Measurements from ENCODE around the gene RGL2. TPM values are rescaled to one million over a fixed set of nuclear protein-coding genes. Genes with fewer than 3 reads are reported as not detected.

The RGL2 gene
- total and polyA plus RNA-seq, 2 of the 13 experiments (the other 11 are each of a cell fraction or from before 2014, with no cell fraction given), result 22.9 to 47.4 TPM

DNA sequence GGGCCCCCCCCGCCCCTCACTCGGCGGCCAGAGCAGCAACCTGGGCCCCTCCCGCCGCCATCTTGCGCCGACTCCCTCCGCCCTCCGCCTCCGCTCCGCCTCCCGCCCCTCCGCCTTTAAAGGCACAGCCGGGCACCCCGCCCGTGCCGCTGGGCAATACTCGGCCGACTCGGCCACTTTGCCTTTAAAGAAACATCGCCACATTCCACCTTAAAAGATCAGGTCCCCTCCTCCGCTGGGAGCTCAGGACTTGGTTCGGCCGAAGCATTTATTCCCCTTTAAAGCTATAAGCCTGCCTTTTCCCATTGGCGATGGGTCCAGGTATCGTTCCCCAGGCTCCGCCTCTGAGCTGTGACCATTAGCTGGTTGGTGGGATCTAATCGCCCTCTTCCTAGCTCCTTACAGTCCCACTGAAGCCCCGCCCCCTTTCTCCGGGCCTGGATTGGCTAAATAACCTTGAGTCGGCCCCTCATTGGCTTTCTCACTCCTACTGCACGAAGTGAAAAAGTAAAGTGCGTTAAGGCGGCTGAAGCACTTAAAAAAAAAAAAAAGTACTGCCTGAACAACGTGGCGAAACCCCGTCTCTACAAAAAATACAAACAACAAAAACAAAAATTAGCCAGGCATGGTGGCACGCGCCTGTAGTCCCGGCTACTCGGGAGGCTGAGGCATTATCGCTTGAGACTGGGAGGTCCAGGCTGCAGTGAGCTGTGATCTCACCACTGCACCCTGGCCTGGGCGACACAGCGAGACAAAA is 19.1 kb upstream of the RGL2 start, which contains the start of gene ZBTB22 (continued):
- TF ChIP-seq NCOA2 (CRISPR knock-in tag; IDR thresholded peaks at IDR 0.05), result peak; percentile 34; the same call in 1 of the 2 replicates
- TF ChIP-seq, protein P1, sequence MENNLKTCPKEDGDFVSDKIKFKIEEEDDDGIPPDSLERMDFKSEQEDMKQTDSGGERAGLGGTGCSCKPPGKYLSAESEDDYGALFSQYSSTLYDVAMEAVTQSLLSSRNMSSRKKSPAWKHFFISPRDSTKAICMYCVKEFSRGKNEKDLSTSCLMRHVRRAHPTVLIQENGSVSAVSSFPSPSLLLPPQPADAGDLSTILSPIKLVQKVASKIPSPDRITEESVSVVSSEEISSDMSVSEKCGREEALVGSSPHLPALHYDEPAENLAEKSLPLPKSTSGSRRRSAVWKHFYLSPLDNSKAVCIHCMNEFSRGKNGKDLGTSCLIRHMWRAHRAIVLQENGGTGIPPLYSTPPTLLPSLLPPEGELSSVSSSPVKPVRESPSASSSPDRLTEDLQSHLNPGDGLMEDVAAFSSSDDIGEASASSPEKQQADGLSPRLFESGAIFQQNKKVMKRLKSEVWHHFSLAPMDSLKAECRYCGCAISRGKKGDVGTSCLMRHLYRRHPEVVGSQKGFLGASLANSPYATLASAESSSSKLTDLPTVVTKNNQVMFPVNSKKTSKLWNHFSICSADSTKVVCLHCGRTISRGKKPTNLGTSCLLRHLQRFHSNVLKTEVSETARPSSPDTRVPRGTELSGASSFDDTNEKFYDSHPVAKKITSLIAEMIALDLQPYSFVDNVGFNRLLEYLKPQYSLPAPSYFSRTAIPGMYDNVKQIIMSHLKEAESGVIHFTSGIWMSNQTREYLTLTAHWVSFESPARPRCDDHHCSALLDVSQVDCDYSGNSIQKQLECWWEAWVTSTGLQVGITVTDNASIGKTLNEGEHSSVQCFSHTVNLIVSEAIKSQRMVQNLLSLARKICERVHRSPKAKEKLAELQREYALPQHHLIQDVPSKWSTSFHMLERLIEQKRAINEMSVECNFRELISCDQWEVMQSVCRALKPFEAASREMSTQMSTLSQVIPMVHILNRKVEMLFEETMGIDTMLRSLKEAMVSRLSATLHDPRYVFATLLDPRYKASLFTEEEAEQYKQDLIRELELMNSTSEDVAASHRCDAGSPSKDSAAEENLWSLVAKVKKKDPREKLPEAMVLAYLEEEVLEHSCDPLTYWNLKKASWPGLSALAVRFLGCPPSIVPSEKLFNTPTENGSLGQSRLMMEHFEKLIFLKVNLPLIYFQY (CRISPR knock-in tag; IDR thresholded peaks at IDR 0.05; ENCODE audit: borderline replicate concordance), result peak; percentile 59; the same call in 1 of the 2 replicates
- no peak; the same call in 1 of the 2 replicates for TF ChIP-seq ARNTL (CRISPR knock-in tag; IDR thresholded peaks at IDR 0.05)
- TF ChIP-seq SNAPC2 (CRISPR knock-in tag; IDR thresholded peaks at IDR 0.05), result no peak
- peak; percentile 54; the same call in 1 of the 3 replicates for TF ChIP-seq MXI1 (IDR thresholded peaks at IDR 0.05; ENCODE audit: borderline replicate concordance, low read depth, low read length)
- no peak for TF ChIP-seq ZNF543 (CRISPR knock-in tag; IDR thresholded peaks at IDR 0.05)
- peak; percentile 50 for TF ChIP-seq RBM22 (optimal IDR thresholded peaks at IDR 0.05; ENCODE audit: low read length)
- TF ChIP-seq, protein P2, sequence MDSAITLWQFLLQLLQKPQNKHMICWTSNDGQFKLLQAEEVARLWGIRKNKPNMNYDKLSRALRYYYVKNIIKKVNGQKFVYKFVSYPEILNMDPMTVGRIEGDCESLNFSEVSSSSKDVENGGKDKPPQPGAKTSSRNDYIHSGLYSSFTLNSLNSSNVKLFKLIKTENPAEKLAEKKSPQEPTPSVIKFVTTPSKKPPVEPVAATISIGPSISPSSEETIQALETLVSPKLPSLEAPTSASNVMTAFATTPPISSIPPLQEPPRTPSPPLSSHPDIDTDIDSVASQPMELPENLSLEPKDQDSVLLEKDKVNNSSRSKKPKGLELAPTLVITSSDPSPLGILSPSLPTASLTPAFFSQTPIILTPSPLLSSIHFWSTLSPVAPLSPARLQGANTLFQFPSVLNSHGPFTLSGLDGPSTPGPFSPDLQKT (CRISPR knock-in tag; IDR thresholded peaks at IDR 0.05; ENCODE audit: borderline replicate concordance), result no peak
- TF ChIP-seq SRF (IDR thresholded peaks at IDR 0.05; ENCODE audit: low read depth, low read length), result no peak
- TF ChIP-seq HNF4G (IDR thresholded peaks at IDR 0.05; ENCODE audit: borderline replicate concordance, low read depth, low read length), result no peak
- 0 out of 2 replicates have a peak, but pooled peaks have one; percentile 16 for TF ChIP-seq HNF4G (CRISPR knock-in tag; IDR thresholded peaks at IDR 0.05; ENCODE audit: borderline replicate concordance, low read depth)
- peak; percentile 23; the same call in 1 of the 2 replicates for TF ChIP-seq ZFP1 (CRISPR knock-in tag; IDR thresholded peaks at IDR 0.05)
- TF ChIP-seq THYN1 (CRISPR knock-in tag; IDR thresholded peaks at IDR 0.05; ENCODE audit: borderline replicate concordance, low read depth), result no peak
- 0 out of 2 replicates have a peak, but pooled peaks have one; percentile 29 for TF ChIP-seq NFKBIZ (CRISPR knock-in tag; IDR thresholded peaks at IDR 0.05)
- no peak for TF ChIP-seq ZNF329 (CRISPR knock-in tag; IDR thresholded peaks at IDR 0.05; ENCODE audit: low read depth)
- TF ChIP-seq RBFOX2 (IDR thresholded peaks at IDR 0.05; ENCODE audit: low read depth, low read length), result peak; percentile 67
- TF ChIP-seq NR2C2 (CRISPR knock-in tag; IDR thresholded peaks at IDR 0.05; ENCODE audit: borderline replicate concordance), result 0 out of 2 replicates have a peak, but pooled peaks have one; percentile 26
- TF ChIP-seq SSRP1 (CRISPR knock-in tag; IDR thresholded peaks at IDR 0.05), result 0 out of 2 replicates have a peak, but pooled peaks have one; percentile 29
- peak; percentile 80 for TF ChIP-seq NFYC (CRISPR knock-in tag; IDR thresholded peaks at IDR 0.05)
- no peak for TF ChIP-seq SMYD3 (CRISPR knock-in tag; IDR thresholded peaks at IDR 0.05)
- TF ChIP-seq NCOA1 (CRISPR knock-in tag; IDR thresholded peaks at IDR 0.05), result 0 out of 2 replicates have a peak, but pooled peaks have one; percentile 72
- no peak for TF ChIP-seq MLX (CRISPR knock-in tag; IDR thresholded peaks at IDR 0.05)
- TF ChIP-seq TOPORS (CRISPR knock-in tag; IDR thresholded peaks at IDR 0.05), result no peak
- TF ChIP-seq ZFAT (CRISPR knock-in tag; conservative IDR thresholded peaks at IDR 0.05), result no peak

Measured in HepG2 (cell line).